Stimulated activated CD4-positive, alpha-beta T cell treated with anti-CD3 and anti-CD28 coated beads, TNF-alpha, amount 100 ng/mL, for 1 hour (primary cell): Measurements from ENCODE around the gene MACROH2A1.

ENCODE experiments used
- DNase-seq, 3 donors: peaks; one replicate each; pipeline ENCODE4 v3.0.0-alpha.2; 2020; ENCODE audit warnings: low read depth in 3 of 3, low spot score in 1 of 3

The MACROH2A1 gene

DNA sequence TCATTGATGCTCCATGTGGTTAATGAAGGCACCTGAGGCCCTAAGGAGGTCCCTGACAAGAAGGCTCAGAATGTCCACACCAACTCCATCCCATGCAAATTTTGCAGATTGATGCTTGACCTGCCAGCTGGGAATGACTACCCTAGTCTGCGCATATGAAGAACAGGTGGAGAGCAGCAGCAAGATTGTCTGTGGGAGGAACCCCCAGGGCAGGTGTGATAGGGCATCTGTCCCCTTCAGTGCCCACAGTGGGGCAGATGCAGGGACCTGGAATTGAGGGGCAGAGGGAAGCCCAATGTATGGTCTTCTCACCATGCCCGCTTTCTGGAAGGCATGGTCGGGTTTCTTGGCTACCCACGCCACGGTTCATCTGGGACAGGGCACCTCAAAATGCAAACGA lies 79.6 kb downstream of the MACROH2A1 start:
- DNase-seq: no peak

DNA sequence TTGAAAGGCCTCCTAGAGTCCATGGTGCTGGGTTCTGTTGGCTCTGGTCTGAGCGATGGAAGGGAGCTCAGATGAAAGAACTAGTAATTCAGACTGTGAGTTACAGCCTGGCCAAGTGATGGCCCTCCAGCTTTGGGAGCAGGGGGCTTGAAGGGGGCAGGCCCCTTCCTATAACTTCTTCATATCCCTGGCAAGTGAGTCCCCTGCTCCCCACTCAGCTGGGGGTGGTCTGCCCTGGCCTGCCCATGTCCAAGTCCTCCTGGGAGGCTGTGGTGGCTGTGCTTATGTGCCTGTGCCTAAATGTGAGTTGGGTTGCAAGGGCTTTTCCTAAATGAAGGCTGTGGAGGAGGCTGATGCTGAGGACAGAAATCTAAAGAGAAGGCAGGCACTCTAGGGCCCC lies 80.1 kb downstream of the MACROH2A1 start:
- DNase-seq: no peak

DNA sequence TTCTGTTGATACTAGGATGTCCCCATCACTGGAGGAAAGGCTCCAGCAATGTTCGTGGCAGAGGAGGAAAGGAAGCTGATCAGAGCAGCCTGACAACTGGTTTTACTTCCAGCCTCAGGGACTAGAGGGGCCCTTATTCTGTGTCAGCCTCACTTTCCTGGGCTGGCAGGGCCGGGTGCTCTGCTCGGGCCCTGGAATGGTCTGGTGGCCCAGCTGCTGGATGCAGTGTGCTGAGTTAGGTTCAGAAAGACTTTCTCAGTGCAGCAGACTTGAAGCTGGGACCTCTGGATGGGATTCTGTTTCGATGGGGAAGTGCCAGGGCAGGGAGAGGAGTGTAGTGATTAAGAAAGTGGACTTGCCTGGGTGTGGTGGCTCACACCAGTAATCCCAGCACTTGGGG lies 81.0 kb downstream of the MACROH2A1 start:
- no peak for DNase-seq

DNA sequence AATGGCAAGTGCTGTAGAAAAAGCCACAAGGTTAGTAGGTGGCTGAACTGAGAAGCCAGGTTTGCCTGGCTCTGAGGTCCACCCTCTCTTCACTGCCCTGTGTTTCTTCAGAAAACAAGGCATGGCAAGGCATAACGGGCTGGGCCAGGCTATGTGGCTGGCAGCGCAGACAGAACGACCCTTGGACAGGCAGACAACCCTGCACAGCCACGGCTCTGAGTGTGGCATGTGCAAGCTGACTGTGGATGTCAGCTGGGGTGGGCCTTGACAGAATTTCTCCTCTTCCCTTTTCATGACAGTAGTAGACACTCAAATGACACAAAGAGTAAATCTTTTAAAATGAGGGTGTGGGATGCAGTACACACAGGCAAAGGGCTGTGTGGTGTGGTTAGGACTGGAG lies 81.7 kb downstream of the MACROH2A1 start:
- DNase-seq: no peak

DNA sequence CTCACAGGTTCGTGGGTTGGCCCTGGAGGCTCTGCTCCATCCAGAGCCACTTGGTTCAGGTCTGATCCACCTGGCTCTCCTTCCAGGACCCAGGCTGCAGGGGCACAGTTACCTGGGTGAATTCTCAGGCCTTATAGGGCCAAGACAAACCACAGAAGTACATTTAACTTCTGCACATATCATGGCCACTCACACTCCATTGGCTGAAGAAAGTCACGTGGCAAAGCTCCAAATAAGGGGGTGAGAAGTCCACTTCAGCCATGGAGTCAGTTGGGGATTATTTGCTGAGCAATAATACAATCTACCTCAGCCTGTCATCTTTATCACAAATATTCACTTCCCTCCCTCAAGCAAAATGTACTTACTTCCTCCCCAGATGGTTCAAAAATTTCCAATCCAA lies 83.6 kb downstream of the MACROH2A1 start:
- DNase-seq: no peak

DNA sequence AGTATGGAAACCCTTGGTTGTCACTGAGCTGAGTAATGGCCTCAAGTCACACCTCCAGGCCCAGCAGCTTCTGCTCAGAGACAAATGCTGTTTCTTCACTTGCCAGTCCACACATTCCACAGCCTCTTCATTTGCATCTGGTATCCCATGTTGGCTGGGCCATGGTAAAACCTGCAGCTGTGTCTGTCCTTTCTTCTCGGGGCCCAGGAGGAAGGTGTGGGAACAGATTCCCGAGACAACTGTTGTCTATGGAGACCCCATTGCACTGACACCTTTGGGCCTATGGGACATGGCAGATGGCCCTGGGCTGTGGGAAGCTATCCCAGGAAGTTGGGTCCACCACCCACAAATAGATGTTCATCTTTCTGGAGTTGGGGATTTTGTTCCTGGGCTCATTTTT lies 85.1 kb downstream of the MACROH2A1 start:
- no peak for DNase-seq

DNA sequence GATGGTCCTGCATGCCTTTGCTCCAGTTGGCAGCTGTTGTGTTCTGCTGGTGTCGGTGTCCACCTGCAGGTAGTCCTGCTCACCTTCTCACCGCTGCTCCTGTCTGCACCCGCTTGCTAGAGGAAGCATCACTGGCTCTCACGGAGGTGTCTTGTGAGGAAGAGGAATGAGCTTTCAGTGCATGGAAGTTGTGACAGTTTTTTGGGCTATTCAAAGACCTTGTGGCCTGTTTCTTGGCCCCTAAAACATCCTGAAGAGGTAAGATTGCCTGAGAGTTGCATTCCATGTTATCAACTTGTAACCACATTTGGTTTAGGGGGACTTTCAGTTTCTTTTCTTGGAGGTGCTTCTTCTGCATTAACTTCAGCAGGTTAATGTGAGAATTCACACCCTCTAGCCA lies 85.6 kb downstream of the MACROH2A1 start:
- no peak for DNase-seq

DNA sequence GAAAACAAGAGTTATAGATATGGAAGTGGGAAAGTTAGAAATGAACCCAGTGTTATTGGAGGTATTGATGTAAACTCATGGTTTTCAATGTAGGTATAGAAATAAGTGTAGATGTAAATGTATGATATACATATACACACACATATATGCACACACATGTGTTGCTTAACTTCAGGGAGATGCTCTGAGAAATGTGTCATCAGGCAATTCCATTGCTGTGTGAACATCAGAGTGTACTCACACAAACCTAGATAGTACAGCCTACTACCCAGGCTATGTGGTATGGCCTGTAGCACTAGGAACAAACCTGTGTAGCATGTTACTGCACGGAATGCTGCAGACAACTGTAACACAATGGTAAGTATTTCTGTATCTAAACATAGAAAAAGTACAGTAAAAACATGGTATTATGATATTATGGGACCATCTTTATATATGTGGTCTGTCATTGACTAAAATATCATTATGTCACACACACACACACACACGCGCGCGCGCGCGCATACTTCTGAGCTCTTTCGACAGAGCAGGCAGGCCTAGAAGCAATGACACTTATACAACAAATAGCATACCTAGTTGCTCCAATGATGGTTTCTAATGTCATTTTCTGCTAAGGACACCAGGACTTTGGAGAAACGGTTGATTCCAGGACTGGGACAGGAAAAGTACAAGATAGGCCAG lies 86.6 kb downstream of the MACROH2A1 start:
- DNase-seq: no peak

DNA sequence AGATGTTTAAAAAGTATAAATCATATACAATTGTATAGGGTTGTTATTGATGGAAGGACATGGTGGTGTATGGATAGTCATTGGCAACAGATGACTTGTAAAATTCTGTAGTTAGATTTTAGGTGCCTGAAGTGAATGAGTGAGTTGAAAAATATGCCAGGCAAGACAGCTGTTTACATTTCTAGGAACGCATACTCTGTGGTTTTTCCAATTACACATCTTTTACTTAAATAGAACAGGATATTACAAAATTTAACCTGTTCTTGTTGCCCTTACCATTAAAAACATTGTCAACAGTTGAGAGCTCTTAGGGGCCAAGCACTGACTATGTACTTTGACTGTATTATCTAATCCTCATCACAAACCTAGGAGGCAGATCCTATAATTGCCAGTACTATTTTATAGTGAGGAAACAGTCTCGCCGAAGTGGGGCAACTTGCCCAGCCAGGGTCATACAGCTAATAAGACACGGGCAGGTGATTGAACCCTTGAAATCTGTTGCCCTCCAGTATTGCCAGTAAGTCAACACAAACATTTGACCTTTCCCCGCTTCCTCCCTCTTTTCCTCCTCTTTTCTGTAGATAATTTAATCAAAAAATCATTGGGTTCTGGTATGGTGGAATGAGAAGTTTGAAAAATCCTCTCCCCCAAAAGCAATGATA lies 88.6 kb downstream of the MACROH2A1 start:
- DNase-seq: no peak

DNA sequence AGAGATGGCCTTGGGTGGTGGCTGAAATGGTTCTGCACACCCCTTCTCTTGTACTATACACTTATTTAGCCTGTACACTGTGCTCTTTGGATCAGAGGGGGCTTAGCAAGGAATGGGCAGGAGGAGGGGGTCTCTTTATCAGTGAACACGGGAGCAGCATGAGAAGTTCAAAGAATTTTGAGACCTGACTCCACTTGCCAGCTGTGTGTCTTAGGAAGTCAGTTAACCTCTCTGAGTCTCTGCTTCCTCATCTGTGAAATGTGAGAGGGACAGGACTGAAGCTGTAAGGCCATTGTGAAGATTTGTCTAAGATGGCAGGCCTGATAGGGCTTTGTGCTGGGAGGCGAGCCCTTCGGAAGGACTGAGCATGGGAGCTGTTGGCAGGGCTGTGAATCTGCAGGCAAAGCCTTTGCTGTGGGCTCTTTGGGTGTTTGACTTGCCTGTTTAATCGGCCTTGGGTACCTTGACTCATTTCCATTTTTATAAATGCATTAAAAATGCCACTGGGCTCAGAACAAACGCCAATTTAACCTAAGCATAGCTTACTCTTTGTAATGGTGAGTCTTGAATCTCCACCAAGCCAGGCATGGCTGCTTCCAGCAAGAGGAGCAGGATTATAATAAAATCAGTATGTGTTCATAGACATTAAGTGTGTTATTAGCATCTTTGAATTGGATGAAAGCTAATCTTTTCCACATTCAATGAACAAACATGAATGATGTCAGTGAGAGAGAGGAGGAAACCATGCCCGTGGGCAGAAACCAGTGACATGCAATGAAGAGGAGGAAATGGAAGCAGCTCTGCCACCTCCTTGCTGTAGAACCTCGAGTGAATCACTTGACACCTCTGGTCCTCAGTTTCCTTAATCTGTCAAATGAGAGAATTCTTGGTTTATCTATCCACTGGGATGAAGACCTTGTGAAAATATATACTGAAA lies 89.4 kb downstream of the MACROH2A1 start:
- DNase-seq: no peak

DNA sequence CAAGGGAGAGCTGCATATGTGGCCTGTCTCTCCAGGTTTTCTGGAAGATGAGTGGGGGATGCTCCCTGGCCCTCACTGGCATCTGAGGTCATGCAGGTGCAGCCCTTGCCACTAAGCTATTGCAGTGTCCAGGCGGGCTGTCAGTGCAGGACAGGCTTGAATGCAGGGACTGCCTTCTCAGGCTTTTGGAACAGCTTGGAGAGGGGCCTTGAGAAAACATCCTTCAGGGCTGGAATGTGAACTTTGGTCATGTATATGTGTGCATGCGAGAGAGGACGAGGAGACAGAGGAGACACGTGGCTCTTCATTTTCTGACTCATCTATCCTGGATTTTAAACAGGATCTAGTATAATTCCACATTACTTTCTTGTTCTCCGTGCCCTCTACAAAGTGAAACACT lies 90.3 kb downstream of the MACROH2A1 start:
- no peak for DNase-seq

DNA sequence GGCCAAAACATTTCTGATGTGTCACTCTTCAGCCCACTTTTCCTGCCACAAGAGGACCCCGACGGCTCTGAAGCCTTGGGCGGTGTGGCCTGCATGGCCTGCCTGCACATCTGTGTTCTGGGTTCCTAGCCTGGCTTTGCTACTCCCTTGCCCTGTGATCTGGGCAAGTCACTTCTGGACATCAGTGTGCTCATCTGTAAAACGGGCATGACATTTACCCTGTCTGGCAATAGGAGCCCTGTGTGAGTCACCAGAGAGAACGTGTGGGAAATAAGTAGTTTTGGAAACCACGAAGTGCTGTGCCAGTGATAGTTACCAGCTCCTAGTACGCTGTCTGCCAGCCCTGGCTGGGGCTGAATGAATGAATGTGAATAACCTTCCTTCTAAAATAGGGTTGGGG lies 90.8 kb downstream of the MACROH2A1 start:
- DNase-seq: no peak

DNA sequence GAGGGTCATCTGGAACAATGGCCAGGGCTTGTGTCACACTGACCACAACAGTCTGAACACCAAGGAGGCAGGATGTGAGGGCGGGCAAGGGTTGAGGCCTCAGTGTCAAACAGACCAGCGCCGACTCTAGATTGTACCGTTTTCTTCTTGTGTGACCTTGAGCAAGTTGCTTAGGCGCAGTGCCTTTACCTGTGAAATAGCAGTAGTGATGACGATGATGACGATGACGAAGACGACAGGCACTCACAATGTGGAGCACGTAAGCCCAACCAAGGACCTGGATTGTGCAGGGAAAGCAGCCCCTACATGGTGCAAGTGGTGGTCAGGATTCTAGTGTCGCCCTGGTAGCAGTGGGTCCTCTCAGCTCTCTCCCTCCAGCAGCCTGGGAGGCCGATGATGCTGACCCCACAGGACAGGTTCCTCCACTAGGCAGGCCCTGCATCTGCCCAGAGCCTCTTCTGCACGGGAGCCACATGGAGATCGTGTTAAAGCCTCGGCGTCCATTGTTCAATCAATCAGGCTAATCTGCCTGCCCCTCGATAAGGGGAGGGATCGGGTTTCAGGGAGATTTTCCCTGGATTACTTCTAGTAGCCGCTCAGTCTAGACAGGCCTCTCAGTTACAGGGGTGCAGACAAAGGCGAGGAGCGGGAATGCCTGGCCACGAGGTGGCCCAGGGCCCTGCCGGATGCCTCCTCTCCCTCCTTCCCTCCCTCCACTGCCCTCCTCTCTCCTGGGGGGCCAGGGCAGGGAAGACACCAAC lies 91.7 kb downstream of the MACROH2A1 start:
- DNase-seq: no peak

DNA sequence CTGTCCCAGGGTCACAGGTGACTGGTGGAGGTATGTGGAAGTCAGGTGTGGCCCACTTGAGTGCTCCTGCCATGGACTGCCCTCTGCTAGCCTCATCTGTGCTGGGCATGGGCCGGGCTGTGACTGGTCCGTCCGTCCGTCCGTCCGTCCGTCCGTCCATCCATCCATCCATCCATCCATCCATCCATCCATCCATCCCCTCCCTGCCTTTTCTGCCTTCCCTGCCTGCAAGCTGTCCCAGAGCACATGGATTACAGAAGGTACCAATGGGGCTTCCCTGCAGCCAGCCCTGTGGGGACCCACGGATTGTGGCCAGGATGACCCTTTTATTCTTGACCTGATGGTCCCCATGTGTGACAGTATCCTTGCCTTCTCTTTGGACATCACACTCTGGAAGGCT lies 92.5 kb downstream of the MACROH2A1 start:
- no peak for DNase-seq

DNA sequence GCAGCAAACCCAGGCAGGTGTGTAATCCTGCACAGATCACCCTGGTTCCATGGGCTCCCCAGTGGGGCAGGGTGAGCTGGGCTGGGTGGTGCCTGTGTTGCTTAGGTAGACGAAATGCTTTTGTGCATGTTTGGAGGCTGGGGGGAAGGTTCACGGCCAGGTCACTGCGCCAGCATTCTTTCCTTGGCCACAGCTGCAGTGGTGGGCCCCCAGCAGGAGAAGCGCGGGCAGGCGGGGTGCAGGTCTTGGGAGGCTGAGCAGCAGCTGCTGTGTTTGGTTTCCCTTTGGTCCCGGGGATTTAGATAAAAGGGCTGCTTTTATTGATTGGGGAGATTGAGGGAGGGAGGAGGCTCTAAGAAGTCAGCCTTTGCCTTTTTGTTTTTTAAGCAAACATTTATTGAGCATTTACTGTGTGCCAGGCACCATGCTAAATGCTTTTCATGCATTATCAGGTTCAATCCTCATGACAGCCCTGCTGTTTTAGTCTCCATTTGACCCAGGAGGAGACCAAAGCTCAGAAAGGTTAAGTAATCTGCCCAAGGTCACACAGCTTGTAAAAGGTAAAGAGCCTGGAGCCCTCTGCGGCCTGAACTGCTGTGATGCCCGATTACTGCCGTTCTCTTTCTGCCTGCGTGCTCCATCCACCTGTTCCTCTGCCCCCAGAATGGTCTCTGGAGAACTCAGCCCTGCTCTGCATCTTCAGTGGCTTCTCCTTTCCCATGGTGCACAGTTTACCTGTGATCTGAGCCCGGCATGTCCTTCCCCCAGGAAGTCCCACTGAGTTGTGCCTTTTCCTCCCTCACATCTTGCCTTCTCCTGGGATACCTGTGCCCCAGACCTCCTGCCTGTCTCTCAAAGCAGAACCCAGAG lies 94.4 kb downstream of the MACROH2A1 start:
- no peak for DNase-seq

DNA sequence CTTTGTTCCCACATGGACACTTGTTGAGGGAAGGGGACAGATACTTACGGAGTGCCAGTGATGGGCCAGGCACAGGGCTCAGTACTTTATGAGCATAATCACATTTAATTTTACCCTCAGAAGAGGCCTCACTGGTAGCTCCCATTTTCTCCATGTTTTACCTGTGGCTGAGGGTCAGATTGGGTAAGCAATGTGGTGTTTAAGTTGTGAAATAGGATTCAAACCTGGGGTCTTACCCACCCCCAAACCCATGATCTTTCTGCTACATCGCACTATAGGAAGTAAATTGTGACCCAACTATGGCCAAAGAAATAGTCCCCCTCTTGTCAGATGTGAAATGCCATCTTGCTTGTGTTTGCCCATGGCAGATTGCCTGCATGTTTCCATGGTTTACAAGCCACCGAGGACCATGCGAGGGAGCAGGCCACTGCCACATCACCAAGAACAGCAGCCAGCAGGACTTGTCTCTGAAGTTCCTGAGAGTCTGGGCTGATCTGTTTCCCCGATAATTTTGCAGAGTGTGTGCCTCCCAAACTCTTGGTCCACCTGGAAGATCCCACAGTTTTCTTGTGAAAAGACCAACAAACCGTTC lies 95.4 kb downstream of the MACROH2A1 start:
- no peak for DNase-seq

DNA sequence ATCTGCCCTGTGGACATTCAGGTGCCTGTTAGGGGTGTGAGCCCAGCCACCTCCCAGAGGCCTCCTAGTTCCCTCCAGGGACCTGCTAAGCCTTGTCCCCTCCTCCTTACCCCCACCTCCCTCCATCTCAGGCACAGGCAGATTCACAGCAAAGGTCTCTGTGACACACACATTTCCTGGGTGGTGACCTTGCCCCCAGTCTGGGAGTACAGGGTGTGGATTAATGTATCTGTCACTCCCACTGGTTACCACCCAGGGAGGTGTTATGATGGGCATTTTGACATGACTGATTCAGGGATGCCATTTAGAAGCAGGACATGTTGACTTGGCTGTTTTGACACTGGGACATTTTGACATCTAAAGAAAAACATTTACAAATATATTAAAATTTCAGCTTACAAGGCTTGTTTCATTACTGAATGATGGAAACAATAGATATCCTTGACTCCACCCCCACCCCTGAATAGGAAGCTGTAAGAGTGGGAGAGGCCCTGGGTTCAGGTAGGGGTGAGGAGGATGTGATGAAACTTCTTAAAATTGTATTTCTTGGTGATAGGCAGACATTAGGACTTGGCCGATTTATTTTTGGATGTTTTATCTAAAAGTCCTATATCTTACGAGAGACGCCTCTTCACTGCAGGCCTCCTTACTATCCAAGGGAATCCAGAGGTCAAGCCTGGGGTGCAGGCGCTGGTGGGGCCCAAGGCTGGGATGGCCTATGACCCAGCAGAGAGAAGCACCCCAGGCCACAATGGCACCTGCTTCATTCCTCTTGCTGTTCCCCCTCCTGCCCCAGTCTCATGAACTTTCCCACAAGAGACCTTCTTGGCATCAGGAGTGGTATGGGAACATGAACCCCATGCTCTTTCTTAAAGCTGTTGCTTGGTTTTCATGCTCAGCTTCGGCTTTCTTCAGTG lies 101.9 kb downstream of the MACROH2A1 start:
- DNase-seq: no peak

DNA sequence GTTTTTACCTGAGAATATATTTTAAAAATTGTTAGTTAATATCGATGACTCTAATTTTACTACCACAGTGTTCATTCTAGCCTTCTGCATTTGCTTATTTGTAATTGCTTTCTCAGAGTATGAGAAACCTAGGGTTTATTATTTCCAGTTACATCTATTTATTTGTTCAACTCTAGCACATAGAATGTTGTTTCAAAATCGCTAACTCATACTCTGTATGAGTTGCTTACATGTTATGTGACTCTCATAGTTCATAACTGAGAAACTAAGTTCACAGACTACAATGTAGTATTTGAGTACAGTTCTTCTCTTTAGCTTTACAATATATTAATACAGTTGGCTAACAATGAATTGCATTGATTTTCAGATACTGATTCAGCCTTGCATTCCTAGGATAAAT lies 103.2 kb downstream of the MACROH2A1 start:
- DNase-seq: no peak

DNA sequence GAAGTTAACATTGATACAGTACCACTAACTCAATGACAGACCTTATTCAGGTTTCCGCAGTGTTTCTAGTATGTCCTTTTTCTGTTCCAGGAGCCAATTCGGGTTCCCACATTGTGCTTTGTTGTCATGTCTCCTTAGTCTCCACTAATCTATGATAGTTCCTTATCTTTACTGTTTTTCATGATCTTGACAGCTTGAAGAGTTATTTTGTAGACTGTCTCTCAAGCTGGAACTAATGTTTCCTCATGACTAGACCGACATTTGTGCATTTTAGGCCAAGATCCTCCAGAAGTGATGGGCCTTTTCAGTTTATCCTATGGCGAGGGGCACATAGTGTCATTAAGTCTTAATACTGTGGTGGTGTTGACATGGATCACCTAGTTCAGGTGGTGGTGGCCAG lies 104.2 kb downstream of the MACROH2A1 start:
- DNase-seq: no peak
